Measurements from ENCODE around the gene PEX10.

Gene PEX10

GRCh38 chr1:2448098-2448445 is 35.7 kb upstream of the PEX10 start:
- TF ChIP-seq, protein P1, sequence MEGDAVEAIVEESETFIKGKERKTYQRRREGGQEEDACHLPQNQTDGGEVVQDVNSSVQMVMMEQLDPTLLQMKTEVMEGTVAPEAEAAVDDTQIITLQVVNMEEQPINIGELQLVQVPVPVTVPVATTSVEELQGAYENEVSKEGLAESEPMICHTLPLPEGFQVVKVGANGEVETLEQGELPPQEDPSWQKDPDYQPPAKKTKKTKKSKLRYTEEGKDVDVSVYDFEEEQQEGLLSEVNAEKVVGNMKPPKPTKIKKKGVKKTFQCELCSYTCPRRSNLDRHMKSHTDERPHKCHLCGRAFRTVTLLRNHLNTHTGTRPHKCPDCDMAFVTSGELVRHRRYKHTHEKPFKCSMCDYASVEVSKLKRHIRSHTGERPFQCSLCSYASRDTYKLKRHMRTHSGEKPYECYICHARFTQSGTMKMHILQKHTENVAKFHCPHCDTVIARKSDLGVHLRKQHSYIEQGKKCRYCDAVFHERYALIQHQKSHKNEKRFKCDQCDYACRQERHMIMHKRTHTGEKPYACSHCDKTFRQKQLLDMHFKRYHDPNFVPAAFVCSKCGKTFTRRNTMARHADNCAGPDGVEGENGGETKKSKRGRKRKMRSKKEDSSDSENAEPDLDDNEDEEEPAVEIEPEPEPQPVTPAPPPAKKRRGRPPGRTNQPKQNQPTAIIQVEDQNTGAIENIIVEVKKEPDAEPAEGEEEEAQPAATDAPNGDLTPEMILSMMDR (IDR thresholded peaks at IDR 0.05; ENCODE audit: low read depth, low read length), result no peak
- peak in 1 of 2 donors; percentile 22 for DNase-seq (ENCODE audit: low read depth in 2 of 2)
- H3K4me3 ChIP-seq (replicated peaks in 1 of 2; ENCODE audit: low read depth in 2 of 2, low read length in 2 of 2), result no peak overlapping the region

DNA sequence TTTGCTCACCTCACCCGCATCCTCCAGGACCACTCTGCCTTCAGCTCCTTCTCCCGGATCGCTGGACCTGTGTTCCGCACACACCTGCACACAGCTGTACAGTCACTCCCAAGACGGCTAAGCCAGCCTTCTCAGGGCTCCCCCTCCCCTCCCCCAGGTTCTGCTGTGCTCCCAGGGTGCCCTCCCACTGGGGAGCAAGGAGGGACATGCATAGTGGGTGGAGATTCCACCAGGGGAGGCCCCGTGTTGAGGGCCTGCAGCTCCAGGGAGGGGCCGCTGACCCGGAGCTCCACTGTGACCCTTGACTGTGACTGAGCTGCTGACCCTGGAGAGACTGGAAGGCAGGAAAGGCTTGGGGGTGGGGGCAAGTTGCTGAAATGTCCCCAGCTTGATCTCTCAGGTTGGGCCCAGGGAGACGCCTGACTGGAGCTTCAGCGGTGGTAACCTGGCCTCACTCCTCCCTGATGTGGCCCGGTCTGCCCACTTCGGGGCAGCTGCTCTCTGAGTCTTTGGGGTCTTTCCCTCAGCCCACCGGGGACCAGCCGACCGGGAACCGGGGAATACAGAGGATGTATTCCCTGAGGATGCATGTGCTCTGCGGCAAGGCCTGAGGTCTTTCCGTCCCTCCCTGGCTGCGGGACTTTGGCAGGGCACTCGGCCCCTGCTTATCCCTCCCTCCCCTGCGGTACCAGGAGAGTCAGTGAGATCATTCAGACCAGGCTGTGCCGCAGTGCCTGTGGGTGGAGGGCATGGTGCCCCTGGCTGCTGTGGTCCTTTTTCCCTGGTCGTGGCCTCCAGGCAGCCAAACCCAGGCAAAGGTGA is 35.1 kb upstream of the PEX10 start:
- no peak overlapping the region for H3K4me3 ChIP-seq (replicated peaks in 1 of 2; ENCODE audit: low read depth in 2 of 2, low read length in 2 of 2)
- no peak for DNase-seq (ENCODE audit: low read depth in 2 of 2)
- TF ChIP-seq, protein P1 (IDR thresholded peaks at IDR 0.05; ENCODE audit: low read depth, low read length), result no peak

DNA sequence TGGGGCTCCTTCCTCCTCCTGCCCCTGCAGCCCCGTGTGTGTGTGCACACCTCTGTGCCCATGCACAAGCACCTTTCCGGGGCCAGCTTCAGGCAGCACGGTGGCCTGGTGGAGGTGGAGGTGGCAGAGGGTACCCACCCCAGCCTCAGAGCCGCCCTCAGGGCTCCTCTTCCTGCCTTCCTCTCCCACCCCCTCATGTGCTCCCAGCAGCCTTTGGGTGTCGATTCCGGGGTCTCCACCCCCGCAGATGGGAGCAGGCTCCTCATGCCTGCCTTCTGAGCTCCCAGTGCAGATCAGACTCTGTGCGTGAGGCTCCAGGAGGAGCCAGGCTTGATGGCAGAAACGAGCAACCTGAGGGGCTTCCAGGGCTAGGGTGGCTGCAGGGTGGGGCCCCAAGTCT is 34.5 kb upstream of the PEX10 start:
- DNase-seq (ENCODE audit: low read depth in 2 of 2), result no peak
- TF ChIP-seq, protein P1 (IDR thresholded peaks at IDR 0.05; ENCODE audit: low read depth, low read length), result no peak
- H3K4me3 ChIP-seq (replicated peaks in 1 of 2; ENCODE audit: low read depth in 2 of 2, low read length in 2 of 2), result no peak overlapping the region

- H3K4me3 ChIP-seq (replicated peaks in 1 of 2; ENCODE audit: low read depth in 2 of 2, low read length in 2 of 2), result no peak overlapping the region
- TF ChIP-seq, protein P1 (IDR thresholded peaks at IDR 0.05; ENCODE audit: low read depth, low read length), result no peak
- DNase-seq (ENCODE audit: low read depth in 2 of 2), result no peak
These were observed 34.0 kb upstream of the PEX10 start for GRCh38 chr1:2446394-2446793.

- TF ChIP-seq, protein P1 (IDR thresholded peaks at IDR 0.05; ENCODE audit: low read depth, low read length), result no peak
- no peak overlapping the region for H3K4me3 ChIP-seq (replicated peaks in 1 of 2; ENCODE audit: low read depth in 2 of 2, low read length in 2 of 2)
- no peak for DNase-seq (ENCODE audit: low read depth in 2 of 2)
These were observed 33.5 kb upstream of the PEX10 start for GRCh38 chr1:2445823-2446215.

DNA sequence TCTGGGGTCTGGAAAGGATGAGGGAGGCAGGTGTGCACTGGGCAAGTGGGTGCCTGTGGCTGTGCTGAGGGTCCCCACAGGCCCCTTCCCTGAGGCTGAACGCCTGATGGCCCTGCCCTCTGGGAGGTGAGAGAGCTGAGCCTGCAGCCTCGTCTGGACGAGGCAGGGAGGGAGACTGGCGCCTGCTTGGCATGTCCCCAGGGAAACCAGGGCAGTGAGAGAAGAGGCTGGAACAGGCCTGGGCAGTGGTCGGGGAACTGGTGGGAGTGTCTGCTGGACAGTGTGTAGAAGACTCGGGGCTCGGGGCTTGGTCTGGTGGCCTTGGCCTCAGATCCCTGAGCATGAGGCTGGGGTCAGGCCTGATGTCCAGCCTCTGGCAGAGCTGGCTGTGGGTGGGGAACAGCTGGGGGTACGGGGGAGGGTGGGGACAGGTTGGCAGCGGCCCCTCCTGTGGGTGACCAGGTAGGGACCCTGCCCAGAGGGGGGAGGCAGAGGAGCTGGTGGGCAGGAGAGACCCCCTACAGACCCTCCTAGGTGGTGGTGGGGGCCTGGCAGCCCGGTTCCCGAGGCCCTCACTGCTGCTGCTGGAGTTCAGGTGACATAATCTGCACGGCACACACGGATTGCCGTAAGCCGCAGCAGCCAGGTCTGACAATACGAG is 32.9 kb upstream of the PEX10 start:
- H3K4me3 ChIP-seq (replicated peaks in 1 of 2; ENCODE audit: low read depth in 2 of 2, low read length in 2 of 2), result no peak overlapping the region
- no peak for DNase-seq (ENCODE audit: low read depth in 2 of 2)
- TF ChIP-seq, protein P1 (IDR thresholded peaks at IDR 0.05; ENCODE audit: low read depth, low read length), result no peak

All from cardiac fibroblast (primary cell).